LNCaP clone FGC (cell line): Measurements from ENCODE around the gene INO80D.

ENCODE experiments used
- DNase-seq: peaks from one replicate; pipeline ENCODE4 v3.0.0-alpha.2; 2011; ENCODE audit warnings: low read depth
- H3K4me3 ChIP-seq: 2 replicates; pipeline ENCODE4 v1.5.1; 2011; ENCODE audit warnings: mild to moderate bottlenecking, low read depth, low read length, control low read depth
- TF ChIP-seq, protein P1 (sequence below): IDR thresholded peaks from 2 replicates; pipeline ENCODE4 v1.5.1; 2012; ENCODE audit warnings: mild to moderate bottlenecking; ENCODE audit not compliant: control insufficient read depth, insufficient read depth; ENCODE audit errors: extremely low read depth

Gene INO80D

DNA sequence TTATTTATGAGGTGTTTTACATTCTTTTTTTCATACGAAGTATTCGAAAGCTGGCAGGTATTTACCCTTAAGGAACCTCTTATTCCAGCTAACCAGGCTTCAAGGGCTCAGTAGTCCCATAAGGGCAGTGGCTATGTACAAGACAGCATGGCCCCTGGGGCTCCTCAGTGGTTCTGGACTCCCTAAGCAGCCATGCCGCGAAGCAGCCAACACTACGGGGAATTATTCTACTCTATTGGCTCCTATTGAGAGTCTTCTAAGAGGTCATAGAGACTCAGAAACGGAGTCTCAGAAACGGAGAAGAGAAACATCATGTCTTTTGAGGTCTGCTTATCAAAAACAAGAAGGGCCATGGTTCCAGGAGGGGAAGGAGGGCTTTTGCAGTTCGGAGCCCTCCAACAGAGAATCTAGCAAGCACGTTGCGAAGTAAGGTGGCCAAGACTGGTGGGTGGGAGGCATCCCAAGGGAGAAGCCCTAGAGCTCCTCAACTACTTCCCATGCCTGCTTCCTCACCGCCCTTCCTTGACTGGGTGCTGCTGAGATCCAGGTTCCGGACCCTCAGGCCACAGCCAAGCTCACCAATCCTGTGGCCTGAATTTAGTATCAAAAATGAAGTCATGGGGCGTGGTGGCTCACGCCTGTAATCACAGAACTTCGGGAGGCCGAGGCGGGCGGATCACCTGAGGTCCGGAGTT is 109.7 kb downstream of the INO80D start:
- TF ChIP-seq, protein P1, sequence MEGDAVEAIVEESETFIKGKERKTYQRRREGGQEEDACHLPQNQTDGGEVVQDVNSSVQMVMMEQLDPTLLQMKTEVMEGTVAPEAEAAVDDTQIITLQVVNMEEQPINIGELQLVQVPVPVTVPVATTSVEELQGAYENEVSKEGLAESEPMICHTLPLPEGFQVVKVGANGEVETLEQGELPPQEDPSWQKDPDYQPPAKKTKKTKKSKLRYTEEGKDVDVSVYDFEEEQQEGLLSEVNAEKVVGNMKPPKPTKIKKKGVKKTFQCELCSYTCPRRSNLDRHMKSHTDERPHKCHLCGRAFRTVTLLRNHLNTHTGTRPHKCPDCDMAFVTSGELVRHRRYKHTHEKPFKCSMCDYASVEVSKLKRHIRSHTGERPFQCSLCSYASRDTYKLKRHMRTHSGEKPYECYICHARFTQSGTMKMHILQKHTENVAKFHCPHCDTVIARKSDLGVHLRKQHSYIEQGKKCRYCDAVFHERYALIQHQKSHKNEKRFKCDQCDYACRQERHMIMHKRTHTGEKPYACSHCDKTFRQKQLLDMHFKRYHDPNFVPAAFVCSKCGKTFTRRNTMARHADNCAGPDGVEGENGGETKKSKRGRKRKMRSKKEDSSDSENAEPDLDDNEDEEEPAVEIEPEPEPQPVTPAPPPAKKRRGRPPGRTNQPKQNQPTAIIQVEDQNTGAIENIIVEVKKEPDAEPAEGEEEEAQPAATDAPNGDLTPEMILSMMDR, result no peak
- no peak for DNase-seq
- H3K4me3 ChIP-seq, result no peak overlapping the region

DNA sequence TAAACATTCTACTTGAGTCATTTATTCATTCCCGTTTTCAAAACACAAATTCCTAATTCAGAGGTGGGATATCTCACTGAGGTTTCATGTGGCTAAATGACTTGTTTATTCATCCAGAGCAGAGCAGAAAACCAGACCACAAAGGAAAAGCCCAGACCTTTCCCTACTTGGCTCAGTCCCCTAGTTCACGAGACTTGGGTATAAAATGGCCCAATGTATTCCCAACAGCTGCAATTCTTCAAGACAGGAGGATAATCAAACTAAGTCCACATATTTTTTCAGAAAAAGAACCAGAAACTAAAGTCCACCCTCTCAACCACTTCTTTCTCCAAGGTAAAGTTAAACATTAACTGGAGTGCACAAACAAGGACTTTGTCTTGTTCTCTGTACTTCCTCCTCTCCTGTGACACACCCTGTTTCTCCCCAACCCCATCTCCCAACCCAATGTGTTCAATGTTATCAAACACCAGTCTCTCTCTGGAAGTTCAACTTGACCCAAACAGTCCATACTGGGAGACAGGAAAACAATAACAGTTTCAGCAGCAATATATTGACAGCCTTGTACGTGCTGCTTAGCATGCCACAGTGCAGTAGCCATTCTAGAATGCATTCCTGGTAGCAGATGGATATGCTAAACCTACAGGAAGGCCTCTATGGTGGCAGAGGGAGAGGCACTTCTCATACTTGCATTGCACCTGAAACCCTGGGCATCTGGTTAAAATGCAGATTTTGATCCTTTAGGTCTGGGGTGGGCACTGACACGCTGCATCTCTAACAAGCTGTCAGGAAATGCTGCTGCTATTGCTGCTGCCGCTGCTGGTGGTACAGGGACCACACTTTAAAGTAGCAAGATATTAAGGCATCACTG is 110.7 kb downstream of the INO80D start:
- no peak overlapping the region for H3K4me3 ChIP-seq
- TF ChIP-seq, protein P1, result no peak
- DNase-seq, result no peak

DNA sequence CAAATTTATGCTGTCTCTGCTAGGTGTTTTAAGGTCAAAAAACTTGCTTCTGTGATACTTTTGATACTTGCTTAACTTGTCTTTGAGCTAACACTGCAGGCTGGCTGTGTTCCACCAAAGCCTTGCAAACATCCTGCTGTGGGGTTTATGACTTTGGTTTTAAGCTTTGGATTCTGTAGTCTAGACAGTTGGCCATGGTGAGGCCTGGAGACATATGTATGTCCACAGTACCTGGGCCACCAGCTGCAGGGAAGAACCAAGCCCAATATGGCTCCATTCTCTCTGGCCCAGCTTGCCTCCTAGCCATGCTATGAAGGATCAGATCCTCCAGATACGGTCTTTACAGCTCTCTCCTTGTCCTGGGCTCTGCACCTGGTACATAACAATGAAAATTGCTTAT is 113.9 kb downstream of the INO80D start:
- DNase-seq, result peak; percentile 96
- H3K4me3 ChIP-seq, result no peak overlapping the region
- TF ChIP-seq, protein P1, result no peak

DNA sequence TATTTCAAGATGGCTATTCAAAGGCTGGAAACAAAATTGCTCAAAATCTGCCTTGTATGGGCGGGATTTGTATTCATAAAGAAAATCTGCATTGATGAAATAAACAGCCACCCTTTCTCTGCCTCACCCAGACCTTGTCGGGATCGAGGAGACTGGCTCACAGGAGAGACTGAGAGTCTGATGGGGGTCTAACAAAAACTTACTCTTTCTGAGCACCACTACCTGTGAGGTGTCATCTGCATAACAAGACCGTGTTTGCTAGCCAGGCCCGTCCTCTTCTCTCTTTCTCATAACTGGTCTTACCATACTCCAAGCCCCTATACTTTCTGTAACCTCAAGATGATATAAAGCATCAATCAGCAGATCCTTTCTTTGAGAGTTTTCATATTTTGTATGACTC is 115.6 kb downstream of the INO80D start:
- TF ChIP-seq, protein P1, result no peak
- no peak overlapping the region for H3K4me3 ChIP-seq
- no peak for DNase-seq

DNA sequence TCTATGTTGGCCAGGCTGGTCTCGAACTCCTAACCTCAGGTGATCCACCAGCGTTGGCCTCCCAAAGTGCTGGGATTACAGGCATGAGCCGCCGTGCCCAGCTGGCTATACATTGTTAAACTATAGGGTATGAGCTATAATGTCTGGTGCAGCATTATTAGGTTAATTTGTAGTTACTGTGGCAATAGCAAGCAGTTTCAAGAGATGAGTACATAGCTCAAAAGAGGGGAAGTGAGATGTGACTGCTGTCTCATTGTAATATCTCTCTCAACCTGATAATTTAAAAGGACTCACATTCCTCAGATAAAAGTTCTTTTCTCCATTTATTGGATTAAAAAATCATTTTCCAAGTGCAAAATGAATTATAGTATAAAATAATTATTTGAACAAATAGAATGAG is 116.4 kb downstream of the INO80D start:
- no peak for DNase-seq
- no peak overlapping the region for H3K4me3 ChIP-seq
- TF ChIP-seq, protein P1, result no peak

DNA sequence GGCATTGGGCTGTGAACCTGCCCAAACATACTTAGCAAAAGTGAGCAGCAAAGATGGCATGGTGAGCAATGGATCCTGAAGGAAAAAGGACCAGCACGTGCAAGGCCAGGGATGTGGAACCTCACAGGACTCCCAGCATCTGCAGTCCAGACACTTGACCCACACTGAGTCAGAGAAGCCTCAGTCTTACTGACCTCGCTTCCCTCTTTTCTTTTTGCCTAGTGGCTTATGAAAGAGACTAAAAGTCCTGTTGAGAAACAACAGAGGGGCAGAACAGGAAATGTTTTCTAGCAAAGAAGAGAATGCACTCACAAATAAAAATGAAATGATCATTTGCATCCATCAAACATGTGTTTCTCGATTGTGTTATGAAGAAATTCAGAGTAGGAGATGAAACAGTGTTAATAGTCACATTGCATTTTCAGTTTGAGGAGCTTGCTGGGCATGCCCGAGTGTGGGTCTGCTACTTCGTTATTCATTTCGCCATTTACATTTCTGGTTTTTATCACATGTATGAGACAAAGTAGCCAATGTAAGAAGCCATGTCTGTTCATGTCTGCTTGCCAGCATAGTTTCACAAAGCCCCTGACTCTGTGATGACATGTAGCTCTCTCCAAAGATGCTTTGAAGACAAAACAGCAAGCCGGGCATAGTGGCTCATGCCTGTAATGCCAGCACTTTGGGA is 118.4 kb downstream of the INO80D start:
- TF ChIP-seq, protein P1, result no peak
- no peak for DNase-seq
- H3K4me3 ChIP-seq, result no peak overlapping the region
